ENCODE measurements around the gene PCDH19. TPM values are rescaled to one million over a fixed set of nuclear protein-coding genes. Genes with fewer than 3 reads are reported as not detected.

PCDH19 gene
- total and polyA plus RNA-seq, 10 of the 15 experiments (the other 5 are each of a cell fraction or from before 2014, with no cell fraction given): 0.01 TPM; not detected in 9

GRCh38 chrX:100319716-100320115, 90.4 kb downstream of the PCDH19 start:
- H2AFZ ChIP-seq (ENCODE audit: control insufficient read depth, low read depth, low read length): no peak overlapping the region
- no peaks in the 10 kb centered on the region for H4K20me1 ChIP-seq (ENCODE audit: control insufficient read depth, insufficient read depth)
- RAD21 ChIA-PET (ENCODE audit: unreplicated experiment): no interaction called here
- no peak overlapping the region for H3K27ac ChIP-seq (ENCODE audit: control insufficient read depth, insufficient read depth)
- no peaks in the 10 kb centered on the region for H3K4me1 ChIP-seq (ENCODE audit: control insufficient read depth, insufficient read depth, low read length)
- no peaks in the 10 kb centered on the region for H3K27me3 ChIP-seq (replicated peaks in 1 of 2; ENCODE audit: control insufficient read depth in 2 of 2, insufficient read depth in 2 of 2, low read length in 1 of 2)
- H3K36me3 ChIP-seq (ENCODE audit: control insufficient read depth in 2 of 2, insufficient read depth in 2 of 2, low read length in 1 of 2): no peaks in the 10 kb centered on the region
- ATAC-seq (no peak), DNase-seq (ENCODE audit: low read depth, low spot score) (no peak), FAIRE-seq (no peak)
- CTCF ChIA-PET: no interaction called here
- H3K9ac ChIP-seq (ENCODE audit: control insufficient read depth, insufficient read depth, low read length): no peak overlapping the region
- no peak overlapping the region for H3K4me3 ChIP-seq
- 5% methylated on average over 2 of the region's 2 CpGs for WGBS (ENCODE audit: insufficient coverage, insufficient replicate concordance, low lambda C conversion rate, missing lambda C conversion rate)
- H3K4me2 ChIP-seq (ENCODE audit: control insufficient read depth, insufficient read depth): no peak overlapping the region
- intact Hi-C loops (cut with micrococcal nuclease; ENCODE audit: unreplicated experiment): no loop called here
- no peaks in the 10 kb centered on the region for H3K9me3 ChIP-seq (replicated peaks; ENCODE audit: control insufficient read depth, insufficient read depth, low read length)
- H3K79me2 ChIP-seq (ENCODE audit: control insufficient read depth, insufficient read depth, low read length): no peaks in the 10 kb centered on the region
- POLR2A ChIA-PET: no interaction called here
- in situ Hi-C loops (cut with MboI): no loop called here
- no TSS peak for BruUV-seq (replicated peaks)
- SMC1A ChIA-PET (ENCODE audit: uncharacterized antibody, unreplicated experiment): no interaction called here
- no peak for TF ChIP-seq EGR1 (IDR thresholded peaks at IDR 0.05; ENCODE audit: borderline replicate concordance in 1 of 2, low read depth in 2 of 2, low read length in 2 of 2)
- TF ChIP-seq IRF5 (IDR thresholded peaks at IDR 0.05; ENCODE audit: borderline replicate concordance): no peak
- no peak for TF ChIP-seq HDGF (IDR thresholded peaks at IDR 0.05)
- no peak for TF ChIP-seq ZZZ3 (IDR thresholded peaks at IDR 0.05; ENCODE audit: control insufficient read depth, insufficient read length, low read depth)
- no peak for TF ChIP-seq PAX8 (IDR thresholded peaks at IDR 0.05)
- no peak for TF ChIP-seq ZBTB4 (CRISPR knock-in tag; IDR thresholded peaks at IDR 0.05)
- no peak for TF ChIP-seq SKIL (IDR thresholded peaks at IDR 0.05; ENCODE audit: low read depth, poor library complexity, severe bottlenecking)
- no peak for TF ChIP-seq ZNF24 (IDR thresholded peaks at IDR 0.05)
- no peak for TF ChIP-seq NR2C2 (IDR thresholded peaks at IDR 0.05; ENCODE audit: borderline replicate concordance, control insufficient read depth, insufficient read length, low read depth)
- no peak for TF ChIP-seq CBX5 (IDR thresholded peaks at IDR 0.05; ENCODE audit: low read depth)
- TF ChIP-seq RCOR1 (conservative IDR thresholded peaks at IDR 0.05; ENCODE audit: low read depth, low read length): no peak
- no peak for TF ChIP-seq BMI1 (IDR thresholded peaks at IDR 0.05; ENCODE audit: borderline replicate concordance)
- no peak for TF ChIP-seq GABPA (IDR thresholded peaks at IDR 0.05; ENCODE audit: low read depth)
- TF ChIP-seq ZBTB11 (CRISPR knock-in tag; IDR thresholded peaks at IDR 0.05): no peak
- no peak for TF ChIP-seq POLR2AphosphoS2 (IDR thresholded peaks at IDR 0.05; ENCODE audit: low read depth, low read length)
- no peak for TF ChIP-seq SP1 (IDR thresholded peaks at IDR 0.05; ENCODE audit: low read depth, low read length)

Measured in GM12878 (cell line).